ENCODE measurements around the gene MRPL42. TPM values are rescaled to one million over a fixed set of nuclear protein-coding genes. Genes with fewer than 3 reads are reported as not detected.

Gene MRPL42
- total RNA-seq, 2 donors from 2014 or later, result 76.4 to 82.8 TPM

GRCh38 chr12:93536766-93537488 lies 69.6 kb downstream of the MRPL42 start:
- Histone ChIP-seq H3K4me1 (no peaks in the 10 kb centered on the region), H3K36me3 (no peaks in the 10 kb centered on the region), H3K9me3 (no peaks in the 10 kb centered on the region), H3K27me3 (no peaks in the 10 kb centered on the region), H3K9ac (ENCODE audit: low read depth in 2 of 2, low read length in 2 of 2) (no peak overlapping the region), H3K4me3 (no peak overlapping the region), H3K27ac (no peak overlapping the region)
- no peak for DNase-seq
- no peak for TF ChIP-seq CTCF (IDR thresholded peaks at IDR 0.05)
- intact Hi-C loops (cut with DNase I), result no loop called here

GRCh38 chr12:93537769-93538168 lies 70.5 kb downstream of the MRPL42 start:
- H3K9ac ChIP-seq (ENCODE audit: low read depth in 2 of 2, low read length in 2 of 2), result no peak overlapping the region
- TF ChIP-seq CTCF (IDR thresholded peaks at IDR 0.05), result no peak
- no peak for DNase-seq
- no peaks in the 10 kb centered on the region for H3K9me3 ChIP-seq
- H3K4me1 ChIP-seq, result no peaks in the 10 kb centered on the region
- H3K36me3 ChIP-seq, result no peaks in the 10 kb centered on the region
- no peaks in the 10 kb centered on the region for H3K27me3 ChIP-seq
- no peak overlapping the region for H3K27ac ChIP-seq
- intact Hi-C loops (cut with DNase I), result no loop called here
- H3K4me3 ChIP-seq, result no peak overlapping the region

GRCh38 chr12:93539821-93540220 lies 72.5 kb downstream of the MRPL42 start:
- no peak for TF ChIP-seq CTCF (IDR thresholded peaks at IDR 0.05)
- DNase-seq, result no peak
- no peaks in the 10 kb centered on the region for H3K4me1 ChIP-seq
- intact Hi-C loops (cut with DNase I), result no loop called here
- no peaks in the 10 kb centered on the region for H3K9me3 ChIP-seq
- H3K36me3 ChIP-seq, result no peaks in the 10 kb centered on the region
- H3K27ac ChIP-seq, result no peak overlapping the region
- no peak overlapping the region for H3K4me3 ChIP-seq
- no peaks in the 10 kb centered on the region for H3K27me3 ChIP-seq
- H3K9ac ChIP-seq (ENCODE audit: low read depth in 2 of 2, low read length in 2 of 2), result no peak overlapping the region

- Histone ChIP-seq H3K4me3 (no peak overlapping the region), H3K4me1 (no peaks in the 10 kb centered on the region), H3K9me3 (no peaks in the 10 kb centered on the region), H3K27me3 (no peaks in the 10 kb centered on the region), H3K36me3 (no peaks in the 10 kb centered on the region), H3K27ac (no peak overlapping the region), H3K9ac (ENCODE audit: low read depth in 2 of 2, low read length in 2 of 2) (no peak overlapping the region)
- TF ChIP-seq CTCF (IDR thresholded peaks at IDR 0.05), result no peak
- DNase-seq, result no peak
- intact Hi-C loops (cut with DNase I), result no loop called here
Measured at GRCh38 chr12:93540466-93540865, 73.2 kb downstream of the MRPL42 start.

GRCh38 chr12:93541578-93542225 lies 74.4 kb downstream of the MRPL42 start:
- intact Hi-C loops (cut with DNase I), result no loop called here
- DNase-seq, result no peak
- no peak for TF ChIP-seq CTCF (IDR thresholded peaks at IDR 0.05)
- H3K4me3 ChIP-seq, result no peak overlapping the region
- H3K36me3 ChIP-seq, result no peaks in the 10 kb centered on the region
- H3K27me3 ChIP-seq, result no peaks in the 10 kb centered on the region
- no peak overlapping the region for H3K9ac ChIP-seq (ENCODE audit: low read depth in 2 of 2, low read length in 2 of 2)
- no peak overlapping the region for H3K27ac ChIP-seq
- no peaks in the 10 kb centered on the region for H3K9me3 ChIP-seq
- H3K4me1 ChIP-seq, result no peaks in the 10 kb centered on the region
